ENCODE results near the gene LPIN1.
"Not testable (repeated sequence)": the region's sequence is repeated elsewhere in the genome, so short reads cannot be mapped to it uniquely, and the experiment has no call there.

LPIN1 gene

DNA sequence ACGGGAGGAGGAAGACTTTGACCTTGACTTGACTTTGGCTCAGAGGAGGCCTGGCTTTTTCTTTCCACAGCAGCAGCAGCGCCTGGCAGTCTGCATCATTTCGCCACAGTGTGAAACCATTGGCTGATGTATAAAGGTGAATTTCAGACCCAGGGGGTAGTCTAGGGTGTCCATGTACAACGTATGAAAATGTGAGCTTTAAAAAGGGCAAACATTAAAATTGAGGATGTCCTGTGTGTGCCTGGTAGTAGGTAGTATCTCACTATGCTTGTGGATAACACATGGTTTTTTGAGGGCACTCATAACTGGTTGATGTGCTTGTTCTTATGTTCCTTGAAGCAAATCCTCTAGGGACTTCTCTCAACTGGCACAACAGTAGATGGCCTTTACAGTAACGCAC is 86.1 kb downstream of the LPIN1 start:
- DNase-seq (ENCODE audit: low read depth in 3 of 3) = no peak

DNA sequence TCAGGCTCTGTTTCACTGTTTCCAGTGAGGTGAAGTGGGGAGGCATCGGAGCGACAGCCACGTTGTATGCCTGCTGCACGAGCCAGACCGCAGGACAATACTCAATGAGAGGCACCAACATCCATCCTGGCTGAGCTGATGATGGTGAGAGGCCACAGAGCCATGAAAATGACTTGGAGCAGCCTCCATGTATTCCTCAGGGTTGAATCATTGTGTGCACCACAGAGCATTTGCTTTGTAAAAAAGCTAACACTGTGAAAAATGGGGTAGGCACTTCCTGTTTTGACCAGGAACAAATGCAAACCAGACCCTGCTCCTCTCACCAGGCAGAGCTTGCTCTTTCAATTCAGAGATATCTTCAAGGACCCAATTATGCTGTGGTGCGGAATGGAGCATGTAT is 87.2 kb downstream of the LPIN1 start:
- no peak for DNase-seq (ENCODE audit: low read depth in 3 of 3)

DNA sequence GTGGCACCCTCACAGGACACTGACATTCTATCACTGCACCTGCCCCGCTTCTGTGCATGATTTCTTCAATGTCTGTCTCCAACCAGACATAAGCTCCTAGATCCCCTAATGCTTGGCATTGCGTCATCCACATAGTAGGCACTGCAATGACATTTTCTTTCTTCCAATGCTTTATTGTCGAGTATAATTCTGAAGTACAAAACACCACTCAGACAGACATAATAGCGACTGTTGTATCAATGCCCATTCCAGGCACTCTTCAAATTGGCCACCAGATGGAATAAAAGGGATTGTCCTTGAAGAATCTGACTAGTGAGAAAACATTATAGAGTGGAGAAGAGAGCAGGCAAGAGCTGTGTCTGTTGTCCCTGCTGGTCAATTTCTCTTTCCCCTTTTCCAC is 89.0 kb downstream of the LPIN1 start:
- DNase-seq (ENCODE audit: low read depth in 3 of 3) = no peak

DNA sequence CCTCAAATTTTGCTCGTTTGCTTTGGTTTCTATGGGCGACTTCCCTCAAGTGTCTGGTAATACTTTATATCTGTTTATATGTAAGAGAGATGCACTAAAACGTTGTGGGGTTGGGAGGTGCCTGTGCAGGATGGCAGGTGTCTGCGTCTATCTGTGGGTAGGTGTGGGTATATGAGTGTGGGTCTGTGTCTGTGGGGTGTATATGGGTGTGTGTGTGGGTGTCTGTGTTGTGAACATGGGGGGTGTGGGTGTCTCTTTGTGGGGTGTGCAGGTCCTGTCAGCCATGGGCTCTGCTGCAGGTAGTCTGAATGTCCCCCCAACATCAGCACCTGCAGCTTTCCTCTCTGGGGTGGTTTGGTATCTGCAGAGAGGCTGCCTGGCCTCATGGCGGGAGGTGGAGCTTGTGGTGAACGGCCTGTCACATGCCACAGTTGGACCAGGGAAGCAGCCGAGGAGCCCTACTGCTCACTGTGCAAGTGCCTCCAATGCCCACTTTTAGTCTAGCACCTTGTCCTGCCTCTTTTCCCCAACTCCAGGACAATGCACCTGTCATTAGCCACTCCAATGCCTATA is 90.3 kb downstream of the LPIN1 start:
- no peak for DNase-seq (ENCODE audit: low read depth in 3 of 3)

DNA sequence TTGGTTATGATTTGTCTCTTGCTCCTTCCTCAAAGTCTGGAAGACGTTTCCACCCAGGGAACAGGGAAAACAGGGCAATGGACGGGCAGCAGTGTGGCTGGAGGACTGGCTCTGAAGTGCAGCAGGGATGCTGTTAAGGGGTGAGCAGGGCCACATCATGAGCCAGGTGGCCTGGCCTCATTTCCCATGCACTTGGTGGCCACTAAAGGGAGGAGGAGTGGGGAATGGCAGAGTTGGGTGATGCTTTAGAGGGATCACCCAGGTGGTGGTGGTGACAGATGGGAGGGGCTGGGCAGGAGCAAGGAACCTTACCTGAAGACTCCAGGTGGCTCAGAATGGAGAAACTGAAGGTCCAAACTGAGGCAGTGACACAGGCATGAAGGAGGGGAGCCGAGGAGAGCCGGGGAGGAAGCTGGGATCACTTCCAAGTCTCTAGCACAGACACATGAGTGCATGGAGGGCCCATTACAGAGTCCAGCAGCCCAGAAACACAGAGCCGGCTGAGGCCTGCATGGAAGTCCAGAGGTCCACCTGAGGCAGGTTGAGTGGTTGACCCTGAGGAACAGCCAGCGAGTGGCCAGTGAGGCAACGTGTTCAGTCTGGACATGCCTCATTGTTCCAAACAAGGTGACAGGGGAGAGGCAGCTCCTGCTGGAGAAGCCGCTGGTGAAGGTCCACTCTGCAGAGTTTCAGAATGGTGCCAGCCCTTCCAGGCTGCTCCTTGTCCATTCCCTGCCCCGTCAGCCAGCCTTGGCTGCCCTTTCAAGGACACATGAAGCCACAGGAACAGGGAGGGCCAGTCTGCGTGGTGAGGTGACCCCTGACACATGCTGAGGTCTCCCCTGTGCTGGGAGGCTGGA is 91.7 kb downstream of the LPIN1 start:
- DNase-seq (ENCODE audit: low read depth in 3 of 3) = no peak

DNA sequence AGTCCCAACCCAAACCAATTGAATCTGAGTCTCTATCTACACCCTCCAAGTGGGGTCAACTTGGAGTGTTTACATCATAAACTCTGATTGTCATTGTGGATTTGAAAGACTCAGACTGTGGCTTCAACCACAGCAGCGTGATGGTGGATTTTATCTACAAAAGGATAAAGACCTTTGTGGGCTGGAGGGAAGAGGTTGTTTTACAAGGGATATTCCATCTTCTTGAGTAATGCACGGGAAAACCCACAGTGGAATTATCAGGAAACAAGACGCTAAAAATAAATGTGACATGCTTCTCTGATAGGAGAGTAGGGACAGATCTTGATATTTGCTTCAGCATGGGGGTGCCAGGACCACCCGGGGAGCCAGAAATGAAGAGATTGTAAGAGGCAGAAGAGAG is 93.5 kb downstream of the LPIN1 start:
- no peak for DNase-seq (ENCODE audit: low read depth in 3 of 3)

DNA sequence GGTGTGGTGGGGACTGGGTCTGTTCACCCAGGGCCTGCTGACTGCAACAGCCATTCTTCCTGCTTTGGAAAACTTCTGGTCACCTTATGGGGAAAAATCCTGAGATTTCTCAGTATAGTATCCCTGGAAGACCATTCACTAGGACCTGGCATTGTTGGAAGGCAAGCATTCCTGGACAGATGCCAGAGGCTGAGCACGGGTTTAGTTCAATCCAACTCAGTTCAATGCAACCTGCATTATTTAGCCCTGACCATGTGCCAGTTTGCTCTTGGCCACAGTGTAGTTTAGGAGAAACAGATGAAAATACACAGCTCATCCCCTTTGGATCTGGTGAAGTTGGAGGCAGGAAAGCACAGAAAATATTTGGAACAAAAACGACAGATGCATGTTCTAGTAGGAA is 95.9 kb downstream of the LPIN1 start:
- no peak for DNase-seq (ENCODE audit: low read depth in 3 of 3)

DNA sequence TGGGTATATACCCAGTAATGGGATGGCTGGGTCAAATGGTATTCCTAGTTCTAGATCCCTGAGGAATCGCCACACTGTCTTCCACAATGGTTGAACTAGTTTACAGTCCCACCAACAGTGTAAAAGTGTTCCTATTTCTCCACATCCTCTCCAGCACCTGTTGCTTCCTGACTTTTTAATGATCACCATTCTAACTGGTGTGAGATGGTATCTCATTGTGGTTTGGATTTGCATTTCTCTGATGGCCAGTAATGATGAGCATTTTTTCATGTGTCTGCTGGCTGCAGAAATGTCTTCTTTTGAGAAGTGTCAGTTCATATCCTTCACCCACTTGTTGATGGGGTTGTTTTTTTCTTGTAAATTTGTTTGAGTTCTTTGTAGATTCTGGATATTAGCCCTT is 98.4 kb downstream of the LPIN1 start:
- not testable (repeated sequence) for DNase-seq (ENCODE audit: low read depth in 3 of 3)

DNA sequence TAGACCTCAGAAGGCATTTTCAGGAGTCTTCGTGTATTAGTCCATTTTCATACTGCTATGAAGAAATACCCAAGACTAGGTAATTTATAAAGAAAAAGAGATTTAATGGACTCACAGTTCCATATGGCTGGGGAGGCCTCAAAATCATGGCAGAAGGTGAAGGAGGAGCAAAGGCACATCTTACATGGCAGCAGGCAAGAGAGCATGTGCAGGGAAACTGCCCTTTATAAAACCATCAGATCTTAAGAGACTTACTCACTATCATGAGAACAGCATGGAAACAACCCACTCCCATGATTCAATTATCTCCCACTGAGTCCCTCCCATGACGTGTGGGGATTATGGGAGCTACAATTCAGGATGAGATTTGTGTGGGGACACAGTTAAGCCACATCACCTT is 101.5 kb downstream of the LPIN1 start:
- DNase-seq (ENCODE audit: low read depth in 3 of 3) = not testable (repeated sequence)

DNA sequence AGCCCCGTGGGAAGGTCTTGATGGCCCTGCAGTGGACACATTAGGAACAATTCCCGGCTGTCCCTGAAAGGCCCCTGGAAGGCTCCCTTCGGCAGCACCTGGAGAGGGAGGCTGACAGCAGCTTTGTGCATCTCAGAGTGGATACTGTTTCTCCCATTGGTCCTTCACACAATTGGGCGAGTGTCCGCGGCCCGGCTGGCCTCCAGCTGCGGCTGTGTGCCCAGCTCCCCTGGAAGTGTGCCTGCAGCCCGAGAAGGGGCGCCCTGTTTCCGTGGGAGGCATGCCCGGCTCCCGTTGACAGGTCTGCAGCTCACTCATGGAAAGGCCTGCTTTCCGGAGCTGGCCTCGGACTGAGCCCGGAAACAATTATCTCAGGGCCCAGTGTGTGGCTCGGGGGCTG is 103.7 kb downstream of the LPIN1 start:
- no peak for DNase-seq (ENCODE audit: low read depth in 3 of 3)

DNA sequence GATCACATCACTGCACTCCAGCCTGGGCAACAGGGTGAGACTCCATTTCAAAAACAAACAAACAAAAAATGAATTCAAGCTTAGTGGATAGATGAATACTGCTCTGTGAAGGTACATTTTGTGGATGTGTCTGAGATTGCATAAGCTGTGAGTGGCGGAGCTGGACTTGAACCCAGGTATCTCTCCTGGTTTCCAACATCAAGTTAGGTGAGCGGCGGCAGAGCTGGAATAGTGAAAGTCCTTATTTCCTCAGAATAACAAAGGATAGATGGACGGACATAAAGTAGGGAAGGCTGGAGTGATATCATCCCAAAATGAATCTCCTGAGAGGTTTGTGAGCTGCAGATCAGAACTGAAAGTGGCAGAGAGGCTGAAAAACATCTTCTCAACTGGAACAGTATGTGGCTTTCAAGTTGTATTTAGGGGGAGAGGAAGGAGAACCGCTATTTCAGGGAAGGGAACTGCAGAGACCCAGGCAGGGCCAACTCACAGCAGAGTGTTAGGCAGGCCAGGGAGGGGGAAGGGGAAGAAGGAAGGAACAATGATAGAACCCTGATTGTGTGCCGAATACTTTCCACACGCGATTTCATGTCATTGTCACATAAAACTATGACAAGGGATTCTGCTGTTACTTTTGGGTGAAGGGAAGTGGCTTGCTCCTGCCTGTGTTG is 106.2 kb downstream of the LPIN1 start:
- no peak for DNase-seq (ENCODE audit: low read depth in 3 of 3)

DNA sequence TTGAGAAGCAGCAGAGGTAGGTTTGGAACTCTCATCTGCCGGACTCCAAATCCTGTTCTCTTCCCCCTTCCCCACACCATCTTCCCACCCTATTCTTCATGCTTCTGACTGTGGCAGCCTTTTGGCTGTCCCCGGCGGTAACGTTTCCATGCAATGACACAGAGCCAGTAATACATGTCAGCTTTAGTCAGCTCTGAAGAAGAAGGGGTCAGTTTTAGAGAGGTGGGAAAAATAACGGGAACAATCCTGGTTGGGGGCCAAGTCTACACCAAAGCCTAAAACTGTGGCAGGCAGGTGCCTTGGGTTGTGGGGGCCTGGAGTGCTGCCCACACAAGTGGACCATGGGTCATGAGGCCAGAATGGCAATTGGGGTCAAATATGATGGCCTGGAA is 106.8 kb downstream of the LPIN1 start:
- DNase-seq (ENCODE audit: low read depth in 3 of 3) = no peak

DNA sequence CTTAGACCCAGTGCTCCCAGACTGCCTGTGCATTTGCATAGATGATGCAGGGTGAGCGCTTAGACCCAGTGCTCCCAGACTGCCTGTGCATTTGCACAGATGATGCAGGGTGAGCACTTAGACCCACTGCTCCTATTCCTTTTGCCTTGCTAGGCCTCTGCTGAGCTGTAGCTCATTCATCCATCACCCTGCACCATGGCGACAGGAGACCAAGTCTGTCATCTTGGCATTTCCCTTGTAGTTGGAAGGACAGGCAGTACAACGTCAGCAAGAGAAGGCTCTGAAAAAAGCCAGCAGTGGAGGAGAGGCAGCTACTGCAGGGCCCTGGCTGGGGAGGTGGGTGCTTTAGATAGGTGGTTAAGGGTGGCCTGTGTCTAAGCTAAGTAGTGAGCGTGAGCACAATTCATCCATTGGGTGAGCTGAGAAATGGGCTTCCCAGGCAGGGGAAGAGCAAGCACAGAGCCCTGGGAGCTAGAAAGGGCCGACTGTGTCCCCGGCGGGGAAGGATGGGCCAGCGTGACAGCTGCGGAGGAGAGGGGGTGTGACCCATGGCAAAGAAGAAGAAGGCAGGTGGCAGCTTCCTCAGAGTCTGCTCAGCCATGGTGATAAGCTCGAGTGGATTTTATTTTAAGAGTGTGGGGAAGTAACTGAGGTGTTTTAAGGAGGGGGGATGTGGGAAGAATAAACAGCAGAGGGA is 108.8 kb downstream of the LPIN1 start:
- no peak for DNase-seq (ENCODE audit: low read depth in 3 of 3)

DNA sequence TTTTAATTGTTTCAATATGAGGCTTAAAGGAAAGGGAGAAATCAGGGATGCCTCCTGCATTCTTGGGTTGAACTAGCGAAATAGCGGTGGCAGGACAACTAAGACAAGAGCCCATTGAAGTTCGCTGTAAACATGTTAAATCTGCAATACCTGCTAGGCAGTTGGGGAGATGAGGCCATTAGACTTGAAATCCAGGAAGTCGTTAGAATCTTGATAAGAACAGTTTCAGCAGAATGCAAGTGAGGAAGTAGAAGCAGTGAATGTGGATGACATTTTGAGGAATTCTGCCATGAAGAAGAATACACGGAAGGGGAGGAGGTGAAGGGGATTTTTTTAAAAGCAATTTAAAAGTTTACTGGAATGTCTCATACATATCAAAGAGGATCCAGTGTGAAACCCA is 109.7 kb downstream of the LPIN1 start:
- no peak for DNase-seq (ENCODE audit: low read depth in 3 of 3)

DNA sequence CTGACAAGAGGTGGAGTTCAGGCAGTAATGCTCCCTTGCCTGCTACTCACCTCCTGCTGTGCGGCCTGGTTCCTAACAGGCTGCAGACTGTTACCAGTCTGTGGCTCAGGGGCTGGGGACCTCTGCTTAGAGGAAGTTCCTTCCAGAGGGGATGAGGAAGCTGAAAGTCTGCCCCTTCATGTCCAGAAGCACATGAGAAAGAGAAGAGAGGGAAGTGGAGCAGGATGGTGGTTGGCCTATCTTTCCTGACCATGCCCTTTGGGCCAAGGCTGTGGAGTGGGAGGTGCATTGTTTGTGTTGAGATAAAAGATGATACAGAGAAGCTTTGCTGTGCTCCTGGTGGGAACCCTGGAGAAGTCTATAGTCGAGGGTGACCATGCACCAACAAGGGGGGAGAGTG is 112.5 kb downstream of the LPIN1 start:
- no peak for DNase-seq (ENCODE audit: low read depth in 3 of 3)

DNA sequence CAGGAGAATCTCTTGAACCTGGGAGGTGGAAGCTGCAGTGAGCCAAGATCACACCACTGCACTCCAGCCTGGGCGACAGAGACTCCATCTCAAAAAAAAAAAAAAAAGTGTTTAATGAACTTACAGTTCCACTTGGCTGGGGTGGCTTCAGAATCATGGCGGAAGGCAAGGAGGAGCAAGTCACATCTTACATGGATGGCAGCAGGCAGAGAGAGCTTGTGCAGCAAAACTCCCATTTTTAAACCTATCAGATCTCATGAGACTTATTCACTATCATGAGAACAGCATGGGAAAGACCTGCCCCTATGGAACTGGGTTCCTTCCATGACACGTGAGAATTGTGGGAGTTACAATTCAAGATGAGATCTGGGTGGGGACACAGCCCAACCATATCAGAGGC is 113.5 kb downstream of the LPIN1 start:
- not testable (repeated sequence) for DNase-seq (ENCODE audit: low read depth in 3 of 3)

DNA sequence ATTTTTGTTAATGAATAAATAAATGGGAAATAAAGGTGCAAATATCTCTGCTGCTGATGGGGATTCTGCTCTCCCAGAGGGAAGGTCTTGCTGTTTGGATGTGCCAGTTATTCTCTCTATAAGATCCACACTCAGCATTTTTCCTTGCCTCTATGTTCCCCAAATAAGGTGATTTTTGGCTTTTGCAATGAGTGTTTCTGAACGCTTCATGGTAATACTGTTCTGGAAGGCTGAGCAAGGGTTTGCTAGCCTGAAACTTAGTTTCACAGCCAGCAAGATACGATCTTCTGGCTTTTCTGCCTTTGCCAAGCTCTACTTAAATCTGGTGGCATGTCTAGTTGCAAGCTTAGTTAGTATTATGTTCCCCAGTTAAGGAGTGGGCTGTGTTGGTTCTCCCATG is 114.6 kb downstream of the LPIN1 start:
- no peak for DNase-seq (ENCODE audit: low read depth in 3 of 3)

DNA sequence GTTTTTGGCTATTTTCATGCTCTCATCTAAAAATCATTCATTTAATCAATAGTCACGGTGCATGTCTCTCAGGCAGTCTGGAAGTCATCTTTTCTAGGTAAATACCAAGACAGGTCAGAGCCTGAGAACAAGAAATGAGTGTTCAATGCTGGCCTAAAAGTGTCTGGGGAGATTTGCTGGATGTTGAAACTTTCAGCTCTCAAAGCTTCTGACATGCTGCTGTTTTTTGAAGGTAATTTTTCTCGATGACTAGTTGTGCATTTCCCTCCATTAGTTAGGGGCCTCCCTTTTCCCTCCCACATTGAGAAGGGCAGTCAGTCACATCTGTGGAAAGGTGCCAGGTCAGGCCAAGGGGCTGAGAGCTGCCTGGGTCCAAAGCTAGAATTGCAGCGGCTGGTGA is 115.6 kb downstream of the LPIN1 start:
- no peak for DNase-seq (ENCODE audit: low read depth in 3 of 3)

DNA sequence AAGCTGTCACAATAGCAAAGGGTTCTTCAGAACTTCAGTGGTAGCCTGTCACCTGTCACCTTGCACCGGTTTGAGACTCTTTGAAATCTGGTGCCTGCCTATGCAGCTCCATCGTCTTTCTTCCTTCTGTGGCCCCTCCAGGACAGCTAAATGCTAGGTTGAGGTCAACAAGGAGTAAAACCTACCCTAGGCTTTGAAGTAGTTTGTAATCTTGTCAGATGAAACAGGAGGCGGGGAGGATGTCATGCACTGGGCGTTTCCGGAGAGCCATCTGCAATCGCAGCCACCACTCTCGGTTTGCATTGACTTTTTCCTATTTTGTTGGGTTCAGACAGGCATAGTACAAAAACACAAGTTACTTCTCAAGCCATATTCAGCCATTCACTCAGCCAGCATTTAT is 116.7 kb downstream of the LPIN1 start:
- DNase-seq (ENCODE audit: low read depth in 3 of 3) = no peak

DNA sequence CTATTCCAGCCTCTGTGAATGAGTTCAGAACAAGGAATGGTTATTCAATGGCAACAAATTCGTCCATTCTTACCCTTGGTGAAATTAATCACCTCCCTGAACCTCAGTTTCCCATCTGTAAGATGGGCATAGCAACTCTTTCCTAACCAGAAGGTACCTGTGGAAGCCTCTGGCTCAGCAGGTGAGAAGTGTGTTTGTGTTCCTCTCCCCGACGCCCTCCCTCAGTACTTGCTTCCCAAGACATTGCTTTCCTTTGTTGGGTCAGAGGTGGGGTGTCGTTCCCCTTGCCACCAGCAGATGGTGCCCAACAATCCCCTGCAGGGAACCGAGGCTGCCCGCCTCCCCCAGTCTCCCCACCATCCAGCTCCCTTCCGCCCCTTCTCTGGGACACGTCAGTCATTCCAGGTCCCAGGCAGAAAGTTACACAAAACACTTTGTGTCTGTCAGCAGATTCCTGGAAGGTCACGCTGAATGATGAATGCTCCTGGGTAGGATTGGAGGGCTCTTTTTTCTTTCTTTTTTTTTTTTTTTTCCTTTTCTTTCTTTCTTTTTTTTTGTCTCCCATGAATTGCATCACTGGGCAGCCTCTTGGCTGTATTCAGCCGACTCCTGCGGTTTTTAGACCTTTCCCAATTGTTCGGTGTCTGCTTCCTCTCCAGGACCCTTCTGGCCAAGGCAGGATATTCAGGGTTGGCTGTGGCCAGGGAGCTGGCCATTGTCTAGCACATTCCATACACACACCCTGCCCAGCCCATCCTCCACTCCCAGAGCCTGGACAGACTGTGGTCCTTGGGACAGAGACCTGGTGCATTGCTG is 117.3 kb downstream of the LPIN1 start:
- peak; percentile 47 to 59 (median 54) for DNase-seq (ENCODE audit: low read depth in 3 of 3)

DNA sequence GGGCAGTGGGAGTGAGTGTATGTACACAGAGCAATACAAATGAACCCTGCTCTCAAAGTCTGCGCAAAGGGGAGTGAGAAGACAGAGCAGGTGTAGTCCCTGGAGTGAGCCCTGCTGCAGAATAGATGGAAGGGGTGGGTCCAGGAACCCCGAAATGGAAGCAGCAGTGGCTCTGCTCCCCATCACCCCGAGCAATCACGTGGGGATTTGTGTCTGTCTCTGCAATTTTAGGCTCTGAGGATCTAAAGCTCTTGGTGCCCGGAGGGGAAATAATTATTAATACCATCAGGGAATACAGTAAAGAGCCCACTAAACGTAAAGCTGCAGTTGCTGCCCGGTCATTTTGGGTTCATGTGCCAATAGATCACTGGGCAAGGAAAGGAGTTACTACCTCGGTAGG is 118.3 kb downstream of the LPIN1 start:
- DNase-seq (ENCODE audit: low read depth in 3 of 3) = no peak

DNA sequence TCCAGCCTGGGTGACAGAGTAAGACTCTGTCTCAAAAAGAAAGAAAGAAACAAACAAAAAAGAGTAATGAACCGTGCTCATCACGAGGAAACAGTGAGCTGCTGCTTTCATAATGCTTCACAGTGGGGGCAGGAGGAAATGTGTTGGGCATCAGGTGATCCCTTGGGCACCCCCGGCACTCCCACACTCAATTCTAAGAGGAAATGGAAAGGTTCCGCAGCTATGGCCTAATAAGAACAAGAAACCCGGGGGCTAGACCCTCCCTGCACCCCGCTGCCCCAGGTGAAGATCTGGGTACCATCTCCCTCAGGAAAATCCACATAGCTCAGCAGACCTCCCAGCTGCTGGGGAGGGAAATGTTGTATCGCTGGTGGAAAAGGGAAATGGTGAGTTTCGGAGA is 118.9 kb downstream of the LPIN1 start:
- DNase-seq (ENCODE audit: low read depth in 3 of 3) = no peak

Measured in stimulated activated CD4-positive, alpha-beta T cell treated with anti-CD3 and anti-CD28 coated beads, TNF-alpha, amount 100 ng/mL, for 4 hours (primary cell).